Immature natural killer cell (primary cell): ENCODE measurements around the gene KIAA1217. TPM values are rescaled to one million over a fixed set of nuclear protein-coding genes. Genes with fewer than 3 reads are reported as not detected.

Source experiments
- DNase-seq, 3 donors: peaks; one replicate each; pipeline ENCODE4 v3.0.0; 2022; ENCODE audit warnings: mixed read lengths in 1 of 3
- H3K27ac Mint-ChIP-seq, 6 donors: one replicate each; pipeline ENCODE4 v1.8.0; 2020; ENCODE audit warnings: mixed read lengths in 6 of 6, mild to moderate bottlenecking in 5 of 6, inconsistent platforms in 4 of 6, moderate library complexity in 3 of 6
- H3K27me3 Mint-ChIP-seq, 3 donors: one replicate each; pipeline ENCODE4 v1.8.0; 2020 to 2021; ENCODE audit warnings: low read depth in 3 of 3, mild to moderate bottlenecking in 3 of 3, mixed read lengths in 3 of 3, moderate library complexity in 3 of 3, inconsistent platforms in 1 of 3
- H3K36me3 Mint-ChIP-seq, 3 donors: one replicate each; pipeline ENCODE4 v1.8.0; 2020; ENCODE audit warnings: mixed read lengths in 3 of 3, inconsistent platforms in 2 of 3, mild to moderate bottlenecking in 2 of 3
- H3K4me1 Mint-ChIP-seq, 2 donors: one replicate each; pipeline ENCODE4 v1.8.0; 2020; ENCODE audit warnings: inconsistent platforms in 2 of 2, mild to moderate bottlenecking in 2 of 2, mixed read lengths in 2 of 2, moderate library complexity in 1 of 2
- H3K4me3 Mint-ChIP-seq, 5 donors: one replicate each; pipeline ENCODE4 v1.8.0; 2020; ENCODE audit warnings: mild to moderate bottlenecking in 5 of 5, mixed read lengths in 5 of 5, inconsistent platforms in 3 of 5, moderate library complexity in 3 of 5
- H3K9me3 Mint-ChIP-seq, 6 donors: one replicate each; pipeline ENCODE4 v1.8.0; 2020; ENCODE audit warnings: mild to moderate bottlenecking in 6 of 6, mixed read lengths in 6 of 6, inconsistent platforms in 4 of 6, moderate library complexity in 3 of 6
- polyA plus RNA-seq, 3 donors: library from polyadenylated mRNA; unstranded; fragments of 300-500 nt; fragmentation: Illumina TruSeq; gene quantifications; one replicate each; pipeline ENCODE4 v1.2.3, GENCODE V29; 2021

The KIAA1217 gene
- polyA plus RNA-seq, 3 donors from 2014 or later = not detected

GRCh38 chr10:24393201-24393600 is 184.3 kb downstream of the KIAA1217 start:
- Mint-ChIP-seq H3K27ac (no peak overlapping the region), H3K9me3 (peaks cover 0 to 4% (median 2%) of the 10 kb centered on the region in 6 donors), H3K4me3 (no peak overlapping the region), H3K4me1 (no peaks in the 10 kb centered on the region), H3K36me3 (peaks cover 0 to 3% (median 0%) of the 10 kb centered on the region in 3 donors), H3K27me3 (peaks cover 0 to 3% (median 2%) of the 10 kb centered on the region in 3 donors)
- no peak for DNase-seq

DNA sequence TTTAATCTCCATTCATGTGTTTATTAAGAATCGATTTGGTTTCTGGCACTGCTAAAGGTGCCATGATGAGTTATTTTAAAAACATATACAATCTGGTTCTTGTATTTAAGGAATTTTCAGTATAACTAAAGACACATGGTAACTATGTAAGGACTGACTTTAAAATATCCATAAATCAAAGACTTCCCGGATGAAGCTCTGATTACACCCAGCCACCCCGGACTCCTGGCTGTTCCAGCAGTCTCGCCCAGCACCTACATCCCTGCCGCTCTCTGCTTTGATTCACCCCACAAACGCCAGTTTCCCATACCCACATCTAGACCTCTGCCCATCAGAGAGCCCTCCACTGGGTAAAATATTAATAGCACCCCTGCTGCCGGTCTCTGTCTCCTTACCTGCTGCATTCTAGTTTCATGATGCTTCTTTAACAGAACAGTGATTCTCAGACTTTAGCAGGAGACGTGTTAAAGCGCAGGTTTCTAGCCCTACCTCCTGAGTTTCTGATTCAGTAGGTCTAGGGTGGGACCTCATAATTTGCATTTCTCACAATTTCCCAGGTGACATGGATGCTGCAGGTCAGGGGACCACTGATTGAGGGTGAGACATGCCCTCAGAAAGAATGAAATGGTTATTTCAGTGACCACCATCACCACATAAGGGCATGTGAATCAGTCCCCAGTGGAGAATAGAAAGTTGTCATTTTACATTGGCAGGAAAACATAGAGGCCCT is 185.7 kb downstream of the KIAA1217 start:
- H3K4me3 Mint-ChIP-seq = no peak overlapping the region
- H3K27ac Mint-ChIP-seq = no peak overlapping the region
- H3K27me3 Mint-ChIP-seq = peaks cover 0 to 3% (median 2%) of the 10 kb centered on the region in 3 donors
- H3K36me3 Mint-ChIP-seq = peaks cover 0 to 3% (median 0%) of the 10 kb centered on the region in 3 donors
- H3K9me3 Mint-ChIP-seq = peaks cover 0 to 4% (median 2%) of the 10 kb centered on the region in 6 donors
- H3K4me1 Mint-ChIP-seq = no peaks in the 10 kb centered on the region
- DNase-seq = no peak

GRCh38 chr10:24396396-24396795 is 187.5 kb downstream of the KIAA1217 start:
- no peaks in the 10 kb centered on the region for H3K4me1 Mint-ChIP-seq
- DNase-seq = no peak
- H3K36me3 Mint-ChIP-seq = peaks cover 0 to 3% (median 0%) of the 10 kb centered on the region in 3 donors
- no peak overlapping the region for H3K4me3 Mint-ChIP-seq
- H3K9me3 Mint-ChIP-seq = peaks cover 0 to 4% (median 1%) of the 10 kb centered on the region in 6 donors
- H3K27me3 Mint-ChIP-seq = peaks cover 2 to 3% (median 2%) of the 10 kb centered on the region in 3 donors
- no peak overlapping the region for H3K27ac Mint-ChIP-seq

DNA sequence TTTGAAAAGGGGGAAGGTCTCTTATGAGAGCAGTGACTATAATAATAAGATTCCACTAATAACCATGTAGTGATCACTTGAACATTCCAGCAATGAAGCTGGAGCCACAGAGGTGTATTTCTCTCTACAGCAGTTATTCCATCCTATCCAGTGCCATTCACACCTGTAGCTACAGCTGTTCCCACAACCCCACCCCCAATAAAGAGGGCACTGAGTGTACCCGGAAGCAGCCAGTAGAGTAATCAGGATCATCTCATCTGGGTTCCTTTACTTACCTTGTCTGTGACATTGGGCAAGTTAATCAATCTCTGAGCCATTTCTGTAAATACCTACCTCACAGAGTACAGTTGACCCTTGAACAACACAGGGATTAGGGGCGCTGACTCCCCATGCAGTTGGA is 188.7 kb downstream of the KIAA1217 start:
- Mint-ChIP-seq H3K36me3 (peaks cover 0 to 3% (median 0%) of the 10 kb centered on the region in 3 donors), H3K4me3 (no peak overlapping the region), H3K27me3 (peaks cover 0 to 3% (median 2%) of the 10 kb centered on the region in 3 donors), H3K27ac (no peak overlapping the region), H3K4me1 (no peaks in the 10 kb centered on the region), H3K9me3 (peaks cover 0 to 4% (median 2%) of the 10 kb centered on the region in 6 donors)
- no peak for DNase-seq

DNA sequence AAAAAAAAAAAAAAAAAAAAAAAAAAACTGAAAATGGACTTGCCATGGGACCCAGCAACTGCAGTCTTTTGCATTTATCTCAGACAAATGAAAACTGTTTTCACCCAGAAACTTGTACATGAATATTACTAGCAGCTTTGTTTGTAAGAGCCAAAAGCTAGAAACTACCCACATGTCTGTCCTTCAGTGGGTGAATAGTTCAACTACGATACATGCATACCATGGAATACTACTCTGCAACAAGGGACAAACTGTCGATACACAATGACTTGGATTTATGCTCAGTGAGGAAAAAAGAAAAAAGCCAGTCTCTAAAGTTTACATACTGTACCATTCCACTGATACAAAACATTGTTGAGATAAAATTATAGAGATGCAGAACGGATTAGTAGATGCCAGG is 195.6 kb downstream of the KIAA1217 start:
- Mint-ChIP-seq H3K4me3 (no peak overlapping the region), H3K27ac (no peak overlapping the region), H3K9me3 (peaks cover 0 to 2% (median 0%) of the 10 kb centered on the region in 6 donors), H3K4me1 (no peaks in the 10 kb centered on the region), H3K36me3 (no peaks in the 10 kb centered on the region), H3K27me3 (peaks cover 0 to 2% (median 2%) of the 10 kb centered on the region in 3 donors)
- no peak for DNase-seq

DNA sequence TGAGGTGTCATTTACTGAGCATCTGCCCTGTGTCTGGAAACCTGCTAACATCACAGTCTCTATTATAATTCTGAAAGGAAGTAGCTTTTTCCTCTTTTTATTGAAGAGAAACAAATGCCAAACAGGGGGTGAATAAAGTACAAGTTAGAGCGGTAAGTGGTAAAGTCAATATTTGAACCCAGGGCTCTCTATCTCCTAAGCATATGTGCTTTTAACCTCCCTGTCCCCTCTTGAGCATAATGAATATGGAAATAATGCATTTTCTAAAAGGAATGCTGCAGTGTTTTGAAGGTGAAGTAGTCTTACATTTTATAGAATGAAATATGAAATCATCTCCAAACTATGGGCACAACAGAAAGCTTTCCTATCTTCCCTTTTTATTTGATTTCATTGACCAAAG is 196.7 kb downstream of the KIAA1217 start:
- Mint-ChIP-seq H3K4me1 (no peaks in the 10 kb centered on the region), H3K36me3 (no peaks in the 10 kb centered on the region), H3K9me3 (peaks cover 0 to 2% (median 0%) of the 10 kb centered on the region in 6 donors), H3K27ac (no peak overlapping the region), H3K27me3 (peaks cover 0 to 2% (median 2%) of the 10 kb centered on the region in 3 donors), H3K4me3 (no peak overlapping the region)
- DNase-seq = no peak

DNA sequence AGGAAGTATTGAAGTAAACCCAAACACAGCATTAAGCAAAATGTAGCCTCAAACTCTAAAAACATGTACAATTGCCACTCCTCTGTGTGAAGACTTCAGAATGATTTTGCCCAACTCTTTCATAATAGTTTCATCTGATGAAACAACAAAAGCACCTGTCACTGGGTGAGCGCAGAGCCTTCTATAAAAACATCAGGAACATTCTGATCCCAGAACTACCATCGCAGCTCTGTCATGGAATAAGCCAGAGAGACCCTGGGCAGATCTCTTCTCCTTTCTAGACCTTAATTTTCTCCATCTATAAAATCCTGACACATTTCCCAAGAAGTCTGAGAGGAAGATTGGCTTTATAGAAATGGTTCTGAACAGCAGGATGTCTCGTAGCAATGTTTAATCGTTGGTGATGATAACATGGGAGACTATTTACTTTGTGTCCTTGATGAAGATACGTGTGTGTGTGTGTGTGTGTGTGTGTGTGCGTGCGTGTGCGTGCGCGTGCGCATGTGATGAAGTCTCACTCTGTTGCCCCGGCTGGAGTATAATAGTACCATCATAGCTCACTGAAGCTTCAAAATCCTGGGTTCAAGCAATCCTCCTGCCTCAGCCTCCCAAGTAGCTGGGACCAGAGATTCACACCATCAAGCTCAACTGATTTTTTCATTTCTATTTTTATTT is 198.0 kb downstream of the KIAA1217 start:
- Mint-ChIP-seq H3K36me3 (no peaks in the 10 kb centered on the region), H3K27ac (no peak overlapping the region), H3K4me1 (no peaks in the 10 kb centered on the region), H3K9me3 (no peaks in the 10 kb centered on the region), H3K4me3 (no peak overlapping the region), H3K27me3 (peaks cover 0 to 2% (median 0%) of the 10 kb centered on the region in 3 donors)
- DNase-seq = no peak

DNA sequence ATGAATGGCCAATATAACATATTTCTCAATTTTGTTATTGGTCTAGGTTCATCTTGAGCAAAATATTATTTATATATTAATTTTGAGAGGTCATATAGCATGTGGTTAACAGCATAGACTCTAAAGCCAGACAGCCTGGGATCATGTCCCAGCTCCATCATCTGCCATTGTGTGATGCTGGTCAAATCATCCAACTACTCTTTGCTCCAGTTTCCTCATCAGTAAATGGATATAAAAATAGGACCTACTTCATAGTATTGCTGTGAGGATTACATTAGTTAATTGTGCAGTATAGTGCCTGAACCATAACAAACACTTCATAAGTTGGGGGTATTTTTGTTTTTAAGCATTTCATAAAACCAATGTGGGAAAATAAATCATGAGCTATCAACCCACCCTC is 199.0 kb downstream of the KIAA1217 start:
- no peaks in the 10 kb centered on the region for H3K4me1 Mint-ChIP-seq
- peaks cover 0 to 2% (median 0%) of the 10 kb centered on the region in 3 donors for H3K27me3 Mint-ChIP-seq
- H3K9me3 Mint-ChIP-seq = no peaks in the 10 kb centered on the region
- no peaks in the 10 kb centered on the region for H3K36me3 Mint-ChIP-seq
- no peak overlapping the region for H3K4me3 Mint-ChIP-seq
- H3K27ac Mint-ChIP-seq = no peak overlapping the region
- DNase-seq = no peak

DNA sequence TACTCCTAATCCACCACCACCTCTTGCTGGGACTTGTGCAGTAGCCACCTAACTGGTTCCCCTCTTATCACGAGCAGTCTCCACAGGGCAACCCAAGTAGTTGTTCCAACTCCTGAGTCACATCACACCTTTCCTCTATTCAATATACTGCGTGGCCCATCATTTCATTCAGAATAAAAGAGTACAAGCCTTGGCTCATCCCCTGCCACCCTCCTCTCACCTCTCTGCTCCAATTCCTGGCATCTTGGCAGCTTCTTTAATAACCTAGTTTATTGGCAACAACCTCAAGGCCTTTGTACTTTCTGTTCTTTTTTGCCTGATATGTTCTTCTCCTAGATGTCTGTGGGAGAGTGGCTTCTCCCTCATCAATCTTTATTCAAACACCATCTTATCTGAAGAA is 199.4 kb downstream of the KIAA1217 start:
- no peak overlapping the region for H3K4me3 Mint-ChIP-seq

DNA sequence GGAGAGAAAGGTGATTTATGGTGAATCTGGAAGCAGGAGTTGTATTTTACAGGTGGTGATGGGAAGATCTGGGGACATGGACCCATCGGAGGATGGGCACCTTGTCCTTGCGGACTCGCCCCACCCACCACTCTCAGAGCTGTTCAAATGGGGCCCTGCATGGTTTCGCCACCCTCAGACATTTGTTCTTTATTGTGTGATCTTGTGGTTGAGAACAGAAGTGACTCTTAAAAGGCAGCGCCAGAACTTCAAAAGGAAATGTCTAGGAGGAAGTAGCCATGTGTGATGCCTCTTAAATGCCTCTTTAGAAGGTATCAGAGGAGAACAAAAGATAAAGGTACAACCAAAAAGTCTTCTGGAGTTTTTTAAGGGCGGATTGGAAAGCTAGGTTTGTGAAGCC is 205.7 kb downstream of the KIAA1217 start:
- H3K4me3 Mint-ChIP-seq = no peak overlapping the region
- H3K27me3 Mint-ChIP-seq = peaks cover 0 to 3% (median 0%) of the 10 kb centered on the region in 3 donors
- peak in 2 of 3 donors; percentile 5 to 9 for DNase-seq
- H3K27ac Mint-ChIP-seq = no peak overlapping the region
- no peaks in the 10 kb centered on the region for H3K9me3 Mint-ChIP-seq
- no peaks in the 10 kb centered on the region for H3K4me1 Mint-ChIP-seq
- no peaks in the 10 kb centered on the region for H3K36me3 Mint-ChIP-seq

More for the DNA sequence above, 199.4 kb downstream of the KIAA1217 start:
- no peak for DNase-seq
- H3K36me3 Mint-ChIP-seq = no peaks in the 10 kb centered on the region
- H3K9me3 Mint-ChIP-seq = no peaks in the 10 kb centered on the region
- H3K4me1 Mint-ChIP-seq = no peaks in the 10 kb centered on the region
- H3K27ac Mint-ChIP-seq = no peak overlapping the region
- peaks cover 0 to 2% (median 0%) of the 10 kb centered on the region in 3 donors for H3K27me3 Mint-ChIP-seq

DNA sequence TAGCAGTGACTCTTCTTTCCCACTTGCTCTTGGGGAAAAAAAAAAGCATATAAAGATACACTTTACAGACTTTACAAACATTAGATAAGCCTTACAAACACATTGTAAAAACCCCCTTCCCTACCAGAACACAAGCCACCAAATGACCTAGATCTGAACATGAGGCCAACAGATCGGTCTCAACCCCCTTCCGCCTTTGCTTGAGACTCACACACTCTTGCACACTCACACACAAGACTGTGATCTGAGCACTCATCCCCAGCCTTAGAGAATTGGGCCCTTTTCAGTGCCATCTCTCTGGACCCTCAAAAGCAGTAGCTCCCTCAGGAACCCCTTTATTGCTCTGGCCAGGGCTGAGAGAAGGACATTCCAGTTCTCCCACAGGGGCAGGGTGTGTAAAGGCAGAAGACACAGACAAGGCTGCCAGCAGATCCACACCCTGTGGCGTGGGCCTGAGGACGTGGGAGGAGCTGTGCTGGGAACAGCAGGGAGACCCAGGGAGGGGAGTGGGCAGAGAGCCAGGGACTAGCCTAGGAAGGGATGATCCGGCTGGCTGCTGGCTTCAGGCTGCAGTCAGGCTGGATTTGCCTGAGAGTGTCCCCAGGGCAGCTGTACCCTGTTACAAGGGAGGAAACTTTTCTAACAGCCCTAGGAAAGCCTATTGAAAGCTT is 206.7 kb downstream of the KIAA1217 start:
- H3K4me3 Mint-ChIP-seq = no peak overlapping the region
- DNase-seq = no peak
- no peaks in the 10 kb centered on the region for H3K9me3 Mint-ChIP-seq
- peak overlapping the region in 1 of 6 donors; percentile 46 for H3K27ac Mint-ChIP-seq
- no peaks in the 10 kb centered on the region for H3K36me3 Mint-ChIP-seq
- H3K4me1 Mint-ChIP-seq = no peaks in the 10 kb centered on the region
- H3K27me3 Mint-ChIP-seq = peaks cover 0 to 3% (median 0%) of the 10 kb centered on the region in 3 donors

GRCh38 chr10:24416248-24416647 is 207.3 kb downstream of the KIAA1217 start:
- Mint-ChIP-seq H3K4me3 (no peak overlapping the region), H3K27me3 (peaks cover 0 to 3% (median 0%) of the 10 kb centered on the region in 3 donors), H3K36me3 (no peaks in the 10 kb centered on the region), H3K9me3 (no peaks in the 10 kb centered on the region), H3K4me1 (no peaks in the 10 kb centered on the region), H3K27ac (no peak overlapping the region)
- no peak for DNase-seq

DNA sequence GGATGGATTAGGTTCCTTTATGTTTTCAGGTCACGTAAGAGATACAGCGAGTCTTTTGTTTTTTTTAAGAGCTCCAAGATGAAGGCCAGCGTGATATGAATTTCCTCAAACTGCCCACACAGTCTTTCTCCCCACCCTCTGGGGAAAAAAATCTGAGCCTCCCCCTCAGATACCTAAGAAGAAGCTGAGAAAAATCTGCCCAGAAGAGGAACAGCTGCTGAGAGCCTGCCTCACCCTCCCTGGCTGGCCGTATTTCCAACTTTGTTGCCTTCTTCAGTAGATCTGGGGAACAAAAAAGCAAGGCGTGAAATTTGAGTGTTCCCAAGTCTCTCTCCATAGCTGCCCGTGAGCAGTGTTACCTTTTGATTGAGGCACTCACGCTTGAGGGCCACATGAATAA is 208.1 kb downstream of the KIAA1217 start:
- H3K4me1 Mint-ChIP-seq = no peaks in the 10 kb centered on the region
- H3K27ac Mint-ChIP-seq = no peak overlapping the region
- H3K36me3 Mint-ChIP-seq = no peaks in the 10 kb centered on the region
- H3K4me3 Mint-ChIP-seq = no peak overlapping the region
- peaks cover 0 to 3% (median 0%) of the 10 kb centered on the region in 3 donors for H3K27me3 Mint-ChIP-seq
- no peak for DNase-seq
- no peaks in the 10 kb centered on the region for H3K9me3 Mint-ChIP-seq

GRCh38 chr10:24418532-24418931 is 209.6 kb downstream of the KIAA1217 start:
- H3K9me3 Mint-ChIP-seq = no peaks in the 10 kb centered on the region

More at GRCh38 chr10:24418532-24418931, 209.6 kb downstream of the KIAA1217 start:
- Mint-ChIP-seq H3K27me3 (peaks cover 1 to 3% (median 1%) of the 10 kb centered on the region in 3 donors), H3K27ac (no peak overlapping the region), H3K4me1 (no peaks in the 10 kb centered on the region), H3K36me3 (no peaks in the 10 kb centered on the region), H3K4me3 (no peak overlapping the region)
- DNase-seq = no peak
